ENCODE results near the gene INMT. TPM values are rescaled to one million over a fixed set of nuclear protein-coding genes. Genes with fewer than 3 reads are reported as not detected.
A peak's percentile ranks its signal among the peaks of the same experiment; 100 is the strongest.

INMT gene
- total and polyA plus RNA-seq, 11 donors: 11.7 to 88.1 (median 27.9) TPM

DNA sequence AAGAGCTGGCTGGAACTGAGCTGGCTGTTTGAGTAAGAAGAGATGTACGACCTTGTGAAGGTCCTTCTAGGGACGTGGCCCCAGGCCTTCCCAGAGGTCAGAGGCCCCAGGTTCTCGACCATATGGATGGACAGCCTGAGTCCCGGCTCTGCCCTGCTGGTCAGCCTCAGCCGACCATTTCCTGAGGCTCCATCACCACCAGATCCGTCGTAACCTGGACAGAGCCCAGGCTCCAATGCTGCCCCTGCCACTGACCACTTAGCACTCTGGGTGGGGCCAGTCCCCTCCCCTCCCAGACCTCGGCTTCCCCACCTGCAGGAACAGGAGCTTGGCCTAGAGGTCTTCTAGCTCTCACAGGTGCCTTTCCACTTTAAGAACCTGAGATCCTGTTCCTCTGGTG is 10.6 kb upstream of the INMT start:
- H3K27me3 ChIP-seq: no peaks in the 10 kb centered on the region
- no peak overlapping the region for H3K27ac ChIP-seq
- no peaks in the 10 kb centered on the region for H3K9me3 ChIP-seq
- TF ChIP-seq, protein P1, sequence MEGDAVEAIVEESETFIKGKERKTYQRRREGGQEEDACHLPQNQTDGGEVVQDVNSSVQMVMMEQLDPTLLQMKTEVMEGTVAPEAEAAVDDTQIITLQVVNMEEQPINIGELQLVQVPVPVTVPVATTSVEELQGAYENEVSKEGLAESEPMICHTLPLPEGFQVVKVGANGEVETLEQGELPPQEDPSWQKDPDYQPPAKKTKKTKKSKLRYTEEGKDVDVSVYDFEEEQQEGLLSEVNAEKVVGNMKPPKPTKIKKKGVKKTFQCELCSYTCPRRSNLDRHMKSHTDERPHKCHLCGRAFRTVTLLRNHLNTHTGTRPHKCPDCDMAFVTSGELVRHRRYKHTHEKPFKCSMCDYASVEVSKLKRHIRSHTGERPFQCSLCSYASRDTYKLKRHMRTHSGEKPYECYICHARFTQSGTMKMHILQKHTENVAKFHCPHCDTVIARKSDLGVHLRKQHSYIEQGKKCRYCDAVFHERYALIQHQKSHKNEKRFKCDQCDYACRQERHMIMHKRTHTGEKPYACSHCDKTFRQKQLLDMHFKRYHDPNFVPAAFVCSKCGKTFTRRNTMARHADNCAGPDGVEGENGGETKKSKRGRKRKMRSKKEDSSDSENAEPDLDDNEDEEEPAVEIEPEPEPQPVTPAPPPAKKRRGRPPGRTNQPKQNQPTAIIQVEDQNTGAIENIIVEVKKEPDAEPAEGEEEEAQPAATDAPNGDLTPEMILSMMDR (IDR thresholded peaks at IDR 0.05): no peak
- TF ChIP-seq POLR2A (IDR thresholded peaks at IDR 0.05): no peak
- peaks cover 0 to 13% (median 5%) of the 10 kb centered on the region in 12 donors for H3K4me1 ChIP-seq
- WGBS, 4 donors: 88 to 92% (median 91%) methylated on average over 8 of the region's 8 CpGs
- DNase-seq (no peak), ATAC-seq (no peak)
- H3K4me3 ChIP-seq: no peak overlapping the region
- H3K36me3 ChIP-seq: no peaks in the 10 kb centered on the region
- intact Hi-C loops (cut with DNase I): loop anchor here in 9 of 10 donors (2.0 to 5.0 kb wide), 11 partner anchors 36 to 384 kb away; partner anchors contain the start of gene CRHR2 (in 4 of the 9)

DNA sequence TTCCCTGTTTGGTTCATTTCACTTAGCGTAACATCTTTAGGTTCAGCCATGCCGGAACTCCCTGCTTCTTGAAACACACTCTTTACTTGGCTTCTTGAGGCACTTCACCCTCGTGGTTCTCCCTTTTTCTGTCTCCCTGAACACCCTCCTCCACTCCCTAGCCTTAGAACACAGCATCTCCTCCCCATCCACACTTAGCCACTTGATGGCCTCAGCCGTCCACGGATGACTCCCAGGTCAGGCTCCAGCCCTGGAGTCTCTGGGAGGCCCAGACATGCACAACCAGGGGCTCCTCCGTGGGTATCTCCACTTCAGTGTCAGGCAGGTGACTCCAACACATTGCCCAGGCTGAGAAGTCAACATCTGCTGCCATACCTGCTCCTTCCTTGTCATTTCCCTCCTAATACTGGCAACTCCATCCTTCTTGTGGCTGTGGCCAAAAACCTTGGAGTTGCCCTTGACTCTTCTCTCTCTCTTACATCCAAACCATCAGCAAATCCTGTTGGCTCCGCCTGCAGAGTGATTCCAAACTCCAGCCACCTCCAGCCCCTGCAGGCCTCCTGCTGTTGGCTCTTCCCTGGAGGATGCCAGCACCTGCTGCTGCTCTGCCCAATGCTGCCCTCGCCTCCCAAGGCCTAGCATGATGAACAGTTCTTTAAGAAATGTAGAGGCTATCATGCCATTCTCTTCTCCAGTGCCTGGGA is 8.4 kb upstream of the INMT start:
- Histone ChIP-seq H3K4me3 (no peak overlapping the region), H3K4me1 (peaks cover 0 to 13% (median 5%) of the 10 kb centered on the region in 12 donors), H3K27ac (no peak overlapping the region), H3K9me3 (no peaks in the 10 kb centered on the region), H3K27me3 (no peaks in the 10 kb centered on the region), H3K36me3 (no peaks in the 10 kb centered on the region)
- ATAC-seq (peak; percentile 63 to 89 (median 73)), DNase-seq (peak in 4 of 5 donors; percentile 36 to 70 (median 54))
- intact Hi-C loops (cut with DNase I): loop anchor here in 9 of 10 donors (2.0 to 5.0 kb wide), 11 partner anchors 34 to 379 kb away; partner anchors contain the start of gene CRHR2 (in 2 of the 9)
- TF ChIP-seq, protein P1 (IDR thresholded peaks at IDR 0.05): peak; percentile 18 to 66 (median 52)
- no peak for TF ChIP-seq POLR2A (IDR thresholded peaks at IDR 0.05)
- WGBS, 4 donors: 53 to 60% (median 59%) methylated on average over 8 of the region's 8 CpGs

DNA sequence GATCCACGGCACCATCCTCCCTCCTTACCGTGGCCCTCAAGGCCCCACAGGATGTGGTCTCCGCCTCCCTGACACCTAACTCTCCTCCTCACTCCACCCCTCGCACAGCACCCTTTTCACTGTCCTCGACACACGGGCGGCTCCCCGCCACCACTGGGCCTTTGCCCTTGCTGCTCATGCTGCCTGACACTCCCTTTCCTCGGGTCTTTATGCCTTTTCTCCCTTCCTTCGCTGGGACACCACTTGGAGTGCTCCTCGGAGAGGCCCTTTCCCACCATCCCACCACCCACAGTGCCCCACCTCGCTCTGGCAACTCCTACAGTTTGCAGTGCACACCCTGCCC is 7.9 kb upstream of the INMT start:
- DNase-seq (no peak), ATAC-seq (no peak)
- Histone ChIP-seq H3K9me3 (no peaks in the 10 kb centered on the region), H3K27ac (no peak overlapping the region), H3K4me3 (no peak overlapping the region), H3K27me3 (no peaks in the 10 kb centered on the region), H3K4me1 (peaks cover 0 to 13% (median 5%) of the 10 kb centered on the region in 12 donors), H3K36me3 (no peaks in the 10 kb centered on the region)
- TF ChIP-seq, protein P1 (IDR thresholded peaks at IDR 0.05): no peak
- TF ChIP-seq POLR2A (IDR thresholded peaks at IDR 0.05): no peak
- intact Hi-C loops (cut with DNase I): loop anchor here in 9 of 10 donors (2.0 to 5.0 kb wide), 9 partner anchors 33 to 378 kb away; partner anchors contain the start of gene CRHR2 (in 2 of the 9)
- WGBS, 4 donors: 92 to 95% (median 92%) methylated on average over 12 of the region's 12 CpGs

DNA sequence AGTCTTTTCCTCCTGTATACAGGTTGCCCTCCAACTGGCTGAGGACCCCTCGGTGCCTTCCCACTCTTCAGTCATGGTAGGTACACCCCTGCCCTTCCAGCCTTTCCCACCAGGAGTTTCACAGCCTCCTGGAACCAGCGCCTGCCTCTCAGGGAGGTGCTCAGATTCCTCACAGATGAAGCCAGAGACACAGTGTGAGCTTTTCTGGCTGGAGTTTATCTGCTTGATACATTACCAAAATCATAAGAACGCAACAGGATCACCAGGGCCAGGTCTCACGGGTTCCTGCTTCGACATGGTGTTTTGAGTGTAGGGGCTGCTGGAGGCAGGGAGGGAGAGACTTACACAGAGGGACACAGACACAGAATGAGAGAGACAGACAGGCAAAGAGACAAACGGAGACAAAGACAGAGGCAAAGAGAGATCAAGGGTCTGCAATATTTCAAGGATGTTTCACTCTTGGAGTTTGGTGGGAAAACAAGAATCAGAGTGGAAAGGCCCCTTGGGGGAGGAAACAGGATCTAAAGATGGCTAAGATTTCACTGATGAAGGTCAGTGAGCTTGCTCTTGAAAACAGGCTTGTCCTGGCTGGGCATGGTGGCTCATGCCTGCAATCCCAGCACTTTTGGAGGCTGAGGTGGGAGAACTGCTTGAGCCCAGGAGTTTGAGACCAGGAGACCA is 6.5 kb upstream of the INMT start:
- Histone ChIP-seq H3K4me1 (peaks cover 0 to 22% (median 8%) of the 10 kb centered on the region in 12 donors), H3K9me3 (no peaks in the 10 kb centered on the region), H3K4me3 (no peak overlapping the region), H3K27me3 (no peaks in the 10 kb centered on the region), H3K36me3 (no peaks in the 10 kb centered on the region), H3K27ac (no peak overlapping the region)
- intact Hi-C loops (cut with DNase I): loop anchor here in 3 of 10 donors (2.0 to 5.0 kb wide), 2 partner anchors 45 to 232 kb away; no protein-coding TSS in a partner anchor
- WGBS, 4 donors: 59 to 73% (median 69%) methylated on average over 6 of the region's 6 CpGs
- TF ChIP-seq, protein P1 (IDR thresholded peaks at IDR 0.05): no peak
- no peak for TF ChIP-seq POLR2A (IDR thresholded peaks at IDR 0.05)
- ATAC-seq: no peak
- DNase-seq: no peak
